Chondrocyte (in vitro differentiated cells): ENCODE results near the gene MAP3K5. TPM values are rescaled to one million over a fixed set of nuclear protein-coding genes. Genes with fewer than 3 reads are reported as not detected.

Source experiments
- DNase-seq: peaks from one replicate; pipeline ENCODE4 v3.0.0; 2021; ENCODE audit warnings: mixed read lengths, low spot score
- H3K27ac Mint-ChIP-seq: one replicate; pipeline ENCODE4 v1.8.0; 2021; ENCODE audit warnings: mild to moderate bottlenecking, moderate library complexity, mixed read lengths; ENCODE audit not compliant: unreplicated experiment
- H3K27me3 Mint-ChIP-seq: 2 replicates; pipeline ENCODE4 v1.8.0; 2021; ENCODE audit warnings: low read depth, mixed read lengths
- H3K36me3 Mint-ChIP-seq: 2 replicates; pipeline ENCODE4 v1.8.0; 2021; ENCODE audit warnings: low read depth, mixed read lengths
- H3K4me1 Mint-ChIP-seq: 2 replicates; pipeline ENCODE4 v1.8.0; 2021; ENCODE audit warnings: low read depth, mild to moderate bottlenecking, mixed read lengths
- H3K4me3 Mint-ChIP-seq: one replicate; pipeline ENCODE4 v1.8.0; 2021; ENCODE audit warnings: mild to moderate bottlenecking, moderate library complexity, mixed read lengths; ENCODE audit not compliant: unreplicated experiment
- H3K9me3 Mint-ChIP-seq: 2 replicates; pipeline ENCODE4 v1.8.0; 2021; ENCODE audit warnings: low read depth, mixed read lengths
- long read RNA-seq: library from polyadenylated mRNA; stranded (forward); transcript quantifications from one replicate; pipeline ENCODE4 v2.0.0, GENCODE V29; 2021
- total RNA-seq: library from RNA; stranded (reverse); gene quantifications from 3 replicates; pipeline ENCODE4 v1.2.1, GENCODE V29; 2021
- TF ChIP-seq, protein P1 (sequence below): fragments of 200-600 bp; sonication (generic); IDR thresholded peaks from 2 replicates; pipeline ENCODE4 v1.5.0; 2021; ENCODE audit warnings: antibody characterized with exemption, mild to moderate bottlenecking, moderate library complexity

The MAP3K5 gene, protein sequence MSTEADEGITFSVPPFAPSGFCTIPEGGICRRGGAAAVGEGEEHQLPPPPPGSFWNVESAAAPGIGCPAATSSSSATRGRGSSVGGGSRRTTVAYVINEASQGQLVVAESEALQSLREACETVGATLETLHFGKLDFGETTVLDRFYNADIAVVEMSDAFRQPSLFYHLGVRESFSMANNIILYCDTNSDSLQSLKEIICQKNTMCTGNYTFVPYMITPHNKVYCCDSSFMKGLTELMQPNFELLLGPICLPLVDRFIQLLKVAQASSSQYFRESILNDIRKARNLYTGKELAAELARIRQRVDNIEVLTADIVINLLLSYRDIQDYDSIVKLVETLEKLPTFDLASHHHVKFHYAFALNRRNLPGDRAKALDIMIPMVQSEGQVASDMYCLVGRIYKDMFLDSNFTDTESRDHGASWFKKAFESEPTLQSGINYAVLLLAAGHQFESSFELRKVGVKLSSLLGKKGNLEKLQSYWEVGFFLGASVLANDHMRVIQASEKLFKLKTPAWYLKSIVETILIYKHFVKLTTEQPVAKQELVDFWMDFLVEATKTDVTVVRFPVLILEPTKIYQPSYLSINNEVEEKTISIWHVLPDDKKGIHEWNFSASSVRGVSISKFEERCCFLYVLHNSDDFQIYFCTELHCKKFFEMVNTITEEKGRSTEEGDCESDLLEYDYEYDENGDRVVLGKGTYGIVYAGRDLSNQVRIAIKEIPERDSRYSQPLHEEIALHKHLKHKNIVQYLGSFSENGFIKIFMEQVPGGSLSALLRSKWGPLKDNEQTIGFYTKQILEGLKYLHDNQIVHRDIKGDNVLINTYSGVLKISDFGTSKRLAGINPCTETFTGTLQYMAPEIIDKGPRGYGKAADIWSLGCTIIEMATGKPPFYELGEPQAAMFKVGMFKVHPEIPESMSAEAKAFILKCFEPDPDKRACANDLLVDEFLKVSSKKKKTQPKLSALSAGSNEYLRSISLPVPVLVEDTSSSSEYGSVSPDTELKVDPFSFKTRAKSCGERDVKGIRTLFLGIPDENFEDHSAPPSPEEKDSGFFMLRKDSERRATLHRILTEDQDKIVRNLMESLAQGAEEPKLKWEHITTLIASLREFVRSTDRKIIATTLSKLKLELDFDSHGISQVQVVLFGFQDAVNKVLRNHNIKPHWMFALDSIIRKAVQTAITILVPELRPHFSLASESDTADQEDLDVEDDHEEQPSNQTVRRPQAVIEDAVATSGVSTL (N-terminal part only)
- total RNA-seq: 2.1 to 5.1 TPM (median 4.6 TPM) in 3 replicates
- long read RNA-seq, full-length matches to known transcripts: 1 of 6 reads
- long read RNA-seq, partial matches to known transcripts: 2 of 6 reads
- long read RNA-seq, other reads (novel, unspliced or antisense): 3 of 6 reads

DNA sequence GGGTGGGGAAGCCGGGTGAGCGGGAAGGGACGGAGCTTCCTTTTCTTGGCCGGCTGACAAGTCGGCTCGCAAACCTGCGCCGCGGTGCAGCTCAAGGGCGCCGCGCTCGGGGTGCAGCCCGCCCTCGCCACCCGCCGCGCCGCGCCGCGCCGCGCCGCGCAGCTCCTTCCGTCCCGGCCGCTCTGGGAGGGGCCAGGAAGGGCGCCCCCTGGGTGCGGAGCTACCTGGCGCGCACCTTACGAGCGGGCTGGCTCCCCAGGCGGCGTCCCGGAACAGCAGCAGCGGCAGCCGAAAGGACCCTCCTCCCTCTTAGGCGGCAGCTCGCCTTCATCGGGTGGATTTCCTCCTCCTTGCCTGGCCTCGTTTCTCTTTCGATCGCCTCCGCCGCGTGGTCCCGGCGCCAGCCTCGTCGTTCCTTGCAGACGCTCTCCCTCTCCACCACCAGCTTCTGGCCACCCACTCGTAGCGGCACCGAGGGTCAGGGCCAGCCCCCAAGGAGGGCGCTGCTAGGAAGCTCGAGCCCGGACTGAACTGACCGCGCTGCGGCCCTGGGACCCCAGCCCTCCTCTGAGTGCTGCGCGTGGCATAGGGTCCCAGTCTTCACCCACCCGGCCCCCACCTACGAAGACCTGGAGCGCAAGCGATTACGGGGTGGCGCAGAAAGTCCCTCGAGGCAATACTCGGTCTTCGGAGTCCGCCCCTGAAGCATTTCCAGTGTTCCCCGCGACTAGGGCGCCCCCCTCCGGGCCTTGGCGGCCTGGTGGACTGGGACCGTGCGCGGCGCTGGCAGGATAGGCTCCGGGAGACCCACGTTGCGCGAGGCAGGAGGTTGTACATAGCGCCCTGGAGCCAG is at the start of gene MAP3K5:
Gene MAP3K5, minus strand, starts transcription at position 68 of the 853 bp plus-strand sequence. CDS start 320 bp downstream, outside the sequence.
- Mint-ChIP-seq H3K27ac (peak within 1 kb of the TSS; percentile 92), H3K4me3 (peak within 1 kb of the TSS; percentile 89), H3K9me3 (peaks cover 3% of the 10 kb centered on the region), H3K4me1 (peaks cover 41% of the 10 kb centered on the region), H3K36me3 (no peaks in the 10 kb centered on the region), H3K27me3 (no peaks in the 10 kb centered on the region)
- DNase-seq: peak; percentile 92
- TF ChIP-seq, protein P1, sequence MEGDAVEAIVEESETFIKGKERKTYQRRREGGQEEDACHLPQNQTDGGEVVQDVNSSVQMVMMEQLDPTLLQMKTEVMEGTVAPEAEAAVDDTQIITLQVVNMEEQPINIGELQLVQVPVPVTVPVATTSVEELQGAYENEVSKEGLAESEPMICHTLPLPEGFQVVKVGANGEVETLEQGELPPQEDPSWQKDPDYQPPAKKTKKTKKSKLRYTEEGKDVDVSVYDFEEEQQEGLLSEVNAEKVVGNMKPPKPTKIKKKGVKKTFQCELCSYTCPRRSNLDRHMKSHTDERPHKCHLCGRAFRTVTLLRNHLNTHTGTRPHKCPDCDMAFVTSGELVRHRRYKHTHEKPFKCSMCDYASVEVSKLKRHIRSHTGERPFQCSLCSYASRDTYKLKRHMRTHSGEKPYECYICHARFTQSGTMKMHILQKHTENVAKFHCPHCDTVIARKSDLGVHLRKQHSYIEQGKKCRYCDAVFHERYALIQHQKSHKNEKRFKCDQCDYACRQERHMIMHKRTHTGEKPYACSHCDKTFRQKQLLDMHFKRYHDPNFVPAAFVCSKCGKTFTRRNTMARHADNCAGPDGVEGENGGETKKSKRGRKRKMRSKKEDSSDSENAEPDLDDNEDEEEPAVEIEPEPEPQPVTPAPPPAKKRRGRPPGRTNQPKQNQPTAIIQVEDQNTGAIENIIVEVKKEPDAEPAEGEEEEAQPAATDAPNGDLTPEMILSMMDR: peak; percentile 92

- DNase-seq: no peak
- Mint-ChIP-seq H3K9me3 (no peaks in the 10 kb centered on the region), H3K27ac (no peak overlapping the region), H3K4me3 (no peak overlapping the region), H3K4me1 (peaks cover 3% of the 10 kb centered on the region), H3K27me3 (no peaks in the 10 kb centered on the region), H3K36me3 (peaks cover 1% of the 10 kb centered on the region)
- TF ChIP-seq, protein P1: no peak
Observed at GRCh38 chr6:136840276-136841001, 48.2 kb upstream of the MAP3K5 start.

DNA sequence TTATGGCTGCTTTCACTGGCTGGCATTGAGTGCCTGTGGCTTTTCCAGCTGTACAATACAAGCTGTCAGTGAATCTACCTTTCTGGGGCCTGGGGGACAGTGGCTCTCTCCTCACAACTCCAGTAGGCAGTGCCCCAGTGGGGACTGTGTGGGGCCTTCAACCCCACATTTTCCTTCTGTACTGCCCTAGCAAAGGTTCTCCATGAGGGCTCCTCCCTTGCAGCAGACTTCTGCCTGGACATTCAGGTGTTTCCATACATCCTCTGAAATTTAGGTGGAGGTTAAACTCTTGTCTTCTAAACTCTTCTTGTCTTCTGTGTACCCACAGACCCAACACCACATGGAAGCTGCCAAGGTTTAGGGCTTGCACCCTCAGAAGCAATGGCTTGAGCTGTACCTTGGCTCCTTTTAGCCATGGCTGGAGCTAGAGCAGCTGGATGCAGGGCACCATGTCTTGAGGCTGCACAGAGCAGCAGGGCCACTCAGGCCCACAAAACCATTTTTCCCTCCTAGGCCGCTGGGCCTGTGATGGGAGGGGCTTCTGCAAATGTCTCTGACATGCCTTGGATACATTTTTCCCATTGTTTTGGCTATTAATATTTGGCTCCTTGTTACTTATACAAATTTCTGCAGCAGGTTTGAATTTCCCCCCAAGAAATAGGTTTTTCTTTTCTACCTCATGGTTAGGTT is 39.7 kb upstream of the MAP3K5 start:
- H3K9me3 Mint-ChIP-seq: peaks cover 8% of the 10 kb centered on the region
- H3K4me3 Mint-ChIP-seq: no peak overlapping the region
- H3K27ac Mint-ChIP-seq: no peak overlapping the region
- H3K36me3 Mint-ChIP-seq: peaks cover 21% of the 10 kb centered on the region
- H3K4me1 Mint-ChIP-seq: no peaks in the 10 kb centered on the region
- TF ChIP-seq, protein P1: no peak
- no peaks in the 10 kb centered on the region for H3K27me3 Mint-ChIP-seq
- DNase-seq: no peak

GRCh38 chr6:136826216-136826615 is 33.9 kb upstream of the MAP3K5 start:
- TF ChIP-seq, protein P1: no peak
- peaks cover 12% of the 10 kb centered on the region for H3K36me3 Mint-ChIP-seq
- DNase-seq: no peak
- no peaks in the 10 kb centered on the region for H3K27me3 Mint-ChIP-seq
- no peak overlapping the region for H3K4me3 Mint-ChIP-seq
- peaks cover 3% of the 10 kb centered on the region for H3K9me3 Mint-ChIP-seq
- no peak overlapping the region for H3K27ac Mint-ChIP-seq
- H3K4me1 Mint-ChIP-seq: peaks cover 15% of the 10 kb centered on the region
